ENCODE data around the gene A1BG. TPM values are rescaled to one million over a fixed set of nuclear protein-coding genes. Genes with fewer than 3 reads are reported as not detected.

The A1BG gene
- total RNA-seq, 4 donors from 2014 or later, result 4.5 to 12.5 (median 9.0) TPM; not detected in 1

- Histone ChIP-seq H3K4me1 (peaks cover 0 to 2% of the 10 kb centered on the region in 2 donors), H3K4me3 (no peak overlapping the region), H3K36me3 (no peaks in the 10 kb centered on the region), H3K9me3 (no peaks in the 10 kb centered on the region), H3K27me3 (no peaks in the 10 kb centered on the region), H3K27ac (no peak overlapping the region)
- ATAC-seq (no peak), DNase-seq (no peak)
- in situ Hi-C loops (cut with MboI; ENCODE audit: low sequenced_read_pairs in 4 of 4) (no loop called here), intact Hi-C loops (cut with DNase I; ENCODE audit: low total_unique reads) (no loop called here)
- TF ChIP-seq POLR2A (IDR thresholded peaks at IDR 0.05) (no peak), CTCF (IDR thresholded peaks at IDR 0.05 in 4 of 5, conservative IDR thresholded peaks at IDR 0.05 in 1 of 5) (no peak)
These were observed 13.5 kb upstream of the A1BG start for GRCh38 chr19:58366585-58367430.

DNA sequence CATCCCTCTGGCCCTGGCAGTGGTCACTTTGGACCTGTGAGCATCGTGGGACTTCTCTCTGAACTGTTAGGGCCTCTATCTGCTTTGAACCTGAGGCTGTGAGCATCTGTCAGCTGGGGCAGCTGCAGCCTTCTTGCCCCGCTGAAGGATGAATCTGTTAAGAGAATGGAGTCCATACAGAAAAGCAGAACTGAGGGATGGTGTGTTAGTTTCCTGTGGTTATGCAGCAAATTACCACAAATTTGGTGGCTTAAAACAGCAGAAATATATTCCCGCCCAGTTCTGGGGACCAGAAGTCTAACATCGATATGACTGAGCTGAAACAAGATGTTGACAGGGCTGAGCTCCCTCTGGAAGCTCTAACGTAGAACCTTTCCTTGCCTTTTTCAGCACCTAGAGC lies 10.9 kb upstream of the A1BG start:
- Histone ChIP-seq H3K4me3 (no peak overlapping the region), H3K27ac (no peak overlapping the region), H3K9me3 (no peaks in the 10 kb centered on the region), H3K27me3 (no peaks in the 10 kb centered on the region), H3K36me3 (no peaks in the 10 kb centered on the region), H3K4me1 (peaks cover 0 to 8% of the 10 kb centered on the region in 2 donors)
- no peak for TF ChIP-seq CTCF (IDR thresholded peaks at IDR 0.05 in 4 of 5, conservative IDR thresholded peaks at IDR 0.05 in 1 of 5)
- ATAC-seq (no peak), DNase-seq (no peak)
- in situ Hi-C loops (cut with MboI; ENCODE audit: low sequenced_read_pairs in 4 of 4), result no loop called here
- intact Hi-C loops (cut with DNase I; ENCODE audit: low total_unique reads), result no loop called here

DNA sequence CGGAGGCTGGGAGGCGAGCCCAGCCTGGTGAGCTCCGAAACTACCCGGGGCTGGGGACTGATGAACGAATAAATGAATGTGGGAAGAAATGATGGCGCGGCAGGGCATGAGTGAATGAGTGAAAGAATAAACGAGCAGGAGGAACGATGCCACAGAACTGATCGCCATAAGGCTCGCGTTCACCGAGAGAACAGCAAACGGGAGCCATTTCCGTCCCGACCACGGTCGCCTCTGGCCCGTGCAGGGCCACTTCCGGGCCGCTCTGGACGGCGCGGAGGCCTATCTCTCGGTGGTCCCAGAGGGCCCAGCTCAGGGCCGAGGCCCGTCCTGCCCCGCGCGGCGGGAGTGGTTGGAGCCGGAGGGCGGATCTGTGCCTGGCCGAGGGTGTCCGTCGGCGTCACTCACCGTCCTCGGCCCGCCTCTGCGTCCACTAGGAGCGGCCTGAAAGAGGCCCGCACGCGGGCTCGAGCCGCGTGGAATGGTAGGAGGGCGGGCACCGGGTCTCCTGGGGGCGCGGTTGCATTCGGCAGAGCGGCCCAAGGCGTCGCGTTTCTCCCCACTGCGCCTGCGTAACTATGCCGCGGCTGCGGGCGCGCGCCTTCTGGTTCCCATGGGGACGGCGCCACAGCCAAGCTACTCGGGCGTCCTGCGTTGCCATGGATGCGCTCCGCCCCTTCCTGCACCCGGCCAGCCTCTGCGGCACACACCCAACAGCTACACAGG lies 9.1 kb upstream of the A1BG start, which contains the start of gene ZNF497:
TSS of gene ZNF497 (minus strand) at position 480 of the 723 bp plus-strand sequence. CDS start 5,116 bp downstream, outside the sequence.
- Histone ChIP-seq H3K4me1 (peaks cover 0 to 8% of the 10 kb centered on the region in 2 donors), H3K27ac (peak within 1 kb of the TSS; percentile 87 to 92 (median 91)), H3K27me3 (peaks cover 0 to 2% (median 0%) of the 10 kb centered on the region in 3 donors), H3K9me3 (no peaks in the 10 kb centered on the region), H3K4me3 (peak within 1 kb of the TSS; percentile 78 to 95 (median 90)), H3K36me3 (no peaks in the 10 kb centered on the region)
- TF ChIP-seq CTCF (IDR thresholded peaks at IDR 0.05 in 4 of 5, conservative IDR thresholded peaks at IDR 0.05 in 1 of 5) (peak in 2 of 5 experiments; percentile 2 to 17), POLR2A (IDR thresholded peaks at IDR 0.05) (peak; percentile 61 to 62)
- intact Hi-C loops (cut with DNase I; ENCODE audit: low total_unique reads), result loop anchor here (1.0 to 2.0 kb wide), 4 partner anchors 19 to 58 kb away; partner anchors contain the start of genes ERVK3-1, RPS5, ZNF837 and ZSCAN22
- ATAC-seq (peak; percentile 94 to 96), DNase-seq (peak; percentile 92 to 93)
- in situ Hi-C loops (cut with MboI; ENCODE audit: low sequenced_read_pairs in 4 of 4), result no loop called here

GRCh38 chr19:58361900-58362271 lies 8.6 kb upstream of the A1BG start:
- Histone ChIP-seq H3K9me3 (no peaks in the 10 kb centered on the region), H3K36me3 (no peaks in the 10 kb centered on the region), H3K27ac (peak overlapping the region; percentile 87 to 92 (median 91)), H3K4me1 (peaks cover 0 to 8% of the 10 kb centered on the region in 2 donors), H3K27me3 (peaks cover 0 to 2% (median under 1%) of the 10 kb centered on the region in 3 donors), H3K4me3 (peak overlapping the region; percentile 78 to 95 (median 90))
- peak in 1 of 2 donors; percentile 2 for ATAC-seq
- TF ChIP-seq POLR2A (IDR thresholded peaks at IDR 0.05) (no peak), CTCF (IDR thresholded peaks at IDR 0.05 in 4 of 5, conservative IDR thresholded peaks at IDR 0.05 in 1 of 5) (no peak)
- in situ Hi-C loops (cut with MboI; ENCODE audit: low sequenced_read_pairs in 4 of 4) (no loop called here), intact Hi-C loops (cut with DNase I; ENCODE audit: low total_unique reads) (loop anchor here (1.0 to 2.0 kb wide), 4 partner anchors 19 to 57 kb away; partner anchors contain the start of genes ERVK3-1, RPS5, ZNF837 and ZSCAN22)
- DNase-seq, result no peak

Measured in gastrocnemius medialis (tissue), 4 donors.